GM12892 (cell line): ENCODE data around the gene TP53AIP1.

Experiments used
- POLR2A ChIP-seq: IDR thresholded peaks from 2 replicates; pipeline ENCODE4 v1.6.1; 2011; ENCODE audit warnings: low read depth, low read length, control low read depth
- TAF1 ChIP-seq: IDR thresholded peaks from 2 replicates; pipeline ENCODE4 v1.6.1; 2011; ENCODE audit warnings: low read depth, mild to moderate bottlenecking, control low read depth, low read length, borderline replicate concordance

- no peak for TF ChIP-seq TAF1
- no peak for TF ChIP-seq POLR2A
Observed at GRCh38 chr11:128905345-128906184, 37.1 kb downstream of the TP53AIP1 start.
